RWPE2 (cell line): ENCODE results near the gene DEPDC1B.

Experiments used
- ATAC-seq: fragments of 200-7000 bp; cut with Tn5 transposase; 3 replicates; pipeline ENCODE4 v1.9.1; 2021; ENCODE audit warnings: low read depth
- DNase-seq: peaks from one replicate; pipeline ENCODE4 v3.0.0-alpha.2; 2020; ENCODE audit warnings: low spot score
- H3K27ac ChIP-seq: fragments of 450-650 bp; 2 replicates; pipeline ENCODE4 v1.5.1; 2017; ENCODE audit warnings: mild to moderate bottlenecking; ENCODE audit not compliant: poor library complexity, severe bottlenecking
- H3K27me3 ChIP-seq: fragments of 250-450 bp; sonication (Bioruptor Pico); 2 replicates; pipeline ENCODE4 v1.5.1; 2021; ENCODE audit warnings: mild to moderate bottlenecking, moderate library complexity; ENCODE audit not compliant: insufficient read depth, poor library complexity, severe bottlenecking
- H3K36me3 ChIP-seq: fragments of 250-450 bp; sonication (Bioruptor Pico); 2 replicates; pipeline ENCODE4 v1.5.1; 2020; ENCODE audit warnings: low read depth, mild to moderate bottlenecking, moderate library complexity
- H3K4me1 ChIP-seq: fragments of 250-450 bp; sonication (Bioruptor Pico); 2 replicates; pipeline ENCODE4 v1.5.1; 2021; ENCODE audit warnings: mild to moderate bottlenecking, moderate library complexity; ENCODE audit not compliant: insufficient read depth, poor library complexity, severe bottlenecking
- H3K4me3 ChIP-seq: fragments of 250-450 bp; sonication (Bioruptor Pico); 2 replicates; pipeline ENCODE4 v1.5.1; 2021; ENCODE audit warnings: mild to moderate bottlenecking, moderate library complexity; ENCODE audit not compliant: severe bottlenecking
- H3K9me3 ChIP-seq: fragments of 250-450 bp; sonication (Bioruptor Pico); 2 replicates; pipeline ENCODE4 v1.5.1; 2021; ENCODE audit warnings: mild to moderate bottlenecking, moderate library complexity; ENCODE audit not compliant: severe bottlenecking
- CTCF ChIP-seq: fragments of 450-650 bp; IDR thresholded peaks from one replicate; pipeline ENCODE4 v1.5.1; 2017; ENCODE audit warnings: mild to moderate bottlenecking, moderate library complexity; ENCODE audit not compliant: poor library complexity, severe bottlenecking

DEPDC1B gene

GRCh38 chr5:60699288-60699608, 718 bp downstream of the DEPDC1B start:
- TF ChIP-seq CTCF, result no peak
- ATAC-seq (no peak), DNase-seq (no peak)
- no peaks in the 10 kb centered on the region; the same call in 1 of the 2 replicates for H3K36me3 ChIP-seq
- no peaks in the 10 kb centered on the region for H3K27me3 ChIP-seq
- H3K4me3 ChIP-seq, result peak overlapping the region; percentile 66
- H3K4me1 ChIP-seq, result peaks cover 19% of the 10 kb centered on the region
- H3K9me3 ChIP-seq, result no peaks in the 10 kb centered on the region
- peak overlapping the region; percentile 76 for H3K27ac ChIP-seq

DNA sequence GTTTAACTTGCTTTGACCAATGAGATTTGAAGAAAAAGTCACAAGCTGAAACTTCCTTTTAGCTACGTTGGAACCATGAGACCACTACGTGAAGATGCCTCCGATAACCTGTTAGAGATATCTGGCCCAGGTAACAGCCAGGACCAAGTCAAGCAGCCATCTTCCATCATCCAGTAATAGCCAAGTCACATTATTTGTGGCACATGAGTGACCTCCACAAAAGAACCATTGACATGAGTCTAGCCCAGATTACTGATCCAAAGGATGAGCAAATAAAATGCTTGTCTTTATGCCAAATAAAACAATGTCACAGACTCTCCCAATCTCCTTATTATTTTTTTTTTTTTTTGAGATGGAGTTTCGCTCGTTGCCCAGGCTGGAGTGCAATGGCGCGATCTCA, 1.6 kb downstream of the DEPDC1B start:
- no peak for DNase-seq
- no peak for ATAC-seq

GRCh38 chr5:60690326-60690725, 9.6 kb downstream of the DEPDC1B start:
- ATAC-seq, result no peak
- DNase-seq, result no peak
- H3K27me3 ChIP-seq, result no peaks in the 10 kb centered on the region
- peaks cover 15% of the 10 kb centered on the region for H3K36me3 ChIP-seq
- no peak for TF ChIP-seq CTCF
- H3K27ac ChIP-seq, result no peak overlapping the region
- H3K9me3 ChIP-seq, result no peaks in the 10 kb centered on the region
- no peaks in the 10 kb centered on the region for H3K4me1 ChIP-seq
- no peak overlapping the region for H3K4me3 ChIP-seq

More for the DNA sequence above, 1.6 kb downstream of the DEPDC1B start:
- Histone ChIP-seq H3K9me3 (no peaks in the 10 kb centered on the region), H3K36me3 (no peaks in the 10 kb centered on the region; the same call in 1 of the 2 replicates), H3K27me3 (no peaks in the 10 kb centered on the region), H3K4me3 (no peak overlapping the region), H3K4me1 (peaks cover 19% of the 10 kb centered on the region), H3K27ac (no peak overlapping the region)
- TF ChIP-seq CTCF, result no peak

DNA sequence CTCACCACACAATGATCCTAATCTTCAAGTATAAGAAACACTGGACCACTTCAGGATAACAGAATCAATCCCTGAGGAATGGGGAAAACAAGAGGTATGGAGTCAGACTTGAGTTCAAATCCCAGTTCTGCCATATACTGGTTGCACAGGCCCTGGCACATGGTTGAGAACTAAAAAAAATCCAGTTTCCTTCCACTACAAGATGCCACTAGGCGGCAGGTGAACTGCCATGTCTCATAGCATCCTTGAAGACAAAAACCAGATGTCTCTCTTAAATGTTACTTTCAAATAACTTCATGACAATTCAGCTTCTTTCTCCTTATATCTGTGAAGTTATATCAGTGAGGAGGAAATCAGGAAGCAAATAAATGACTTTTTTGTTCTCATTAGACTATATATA, 11.0 kb downstream of the DEPDC1B start:
- ATAC-seq, result no peak
- H3K27me3 ChIP-seq, result no peaks in the 10 kb centered on the region
- H3K4me1 ChIP-seq, result no peaks in the 10 kb centered on the region
- no peak for TF ChIP-seq CTCF
- no peak for DNase-seq
- H3K27ac ChIP-seq, result no peak overlapping the region
- peaks cover 25% of the 10 kb centered on the region for H3K36me3 ChIP-seq
- no peak overlapping the region for H3K4me3 ChIP-seq
- no peaks in the 10 kb centered on the region for H3K9me3 ChIP-seq

- no peak overlapping the region for H3K4me3 ChIP-seq
- no peak for DNase-seq
- peak; percentile 95 for ATAC-seq
- H3K27ac ChIP-seq, result no peak overlapping the region
- peaks cover 26% of the 10 kb centered on the region for H3K36me3 ChIP-seq
- TF ChIP-seq CTCF, result peak; percentile 30
- H3K9me3 ChIP-seq, result no peaks in the 10 kb centered on the region
- H3K27me3 ChIP-seq, result no peaks in the 10 kb centered on the region
- no peaks in the 10 kb centered on the region for H3K4me1 ChIP-seq
Observed at GRCh38 chr5:60687927-60688720, 11.8 kb downstream of the DEPDC1B start.
